ENCODE results near the gene S100A16. TPM values are rescaled to one million over a fixed set of nuclear protein-coding genes. Genes with fewer than 3 reads are reported as not detected.

The S100A16 gene
- total and polyA plus RNA-seq, 9 of the 15 experiments (the other 6 are each of a cell fraction or from before 2014, with no cell fraction given): 1.6 to 6.9 (median 4.3) TPM

DNA sequence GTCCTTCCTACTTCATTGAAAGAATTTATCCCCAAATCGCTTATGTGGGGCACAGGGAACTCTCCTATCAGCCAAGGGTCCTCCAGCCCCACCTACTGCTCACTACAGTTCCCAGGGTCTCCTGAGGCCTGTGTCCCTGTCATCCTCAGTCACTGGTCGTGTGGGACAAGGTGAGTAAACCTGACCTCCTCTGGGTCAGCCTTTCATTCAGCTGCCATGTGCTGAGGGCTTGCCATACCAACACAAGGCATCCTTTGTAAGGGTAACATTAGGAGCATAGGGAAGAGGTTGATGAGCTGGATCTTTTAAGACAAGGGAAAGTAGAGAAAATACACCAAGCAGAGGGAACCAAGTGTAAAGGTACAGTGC lies 34.4 kb upstream of the S100A16 start:
- no peak overlapping the region for H3K9ac ChIP-seq (ENCODE audit: insufficient read depth in 1 of 2, low read depth in 2 of 2, low read length in 2 of 2)
- WGBS (ENCODE audit: insufficient coverage, low coverage, missing lambda C conversion rate): 31% methylated on average over 2 of the region's 2 CpGs
- no peak overlapping the region for H3K4me3 ChIP-seq
- peaks cover 49% of the 10 kb centered on the region for H3K36me3 ChIP-seq (ENCODE audit: control insufficient read depth, insufficient read depth, low read length)
- in situ Hi-C loops (cut with MboI) (no loop called here), intact Hi-C loops (cut with micrococcal nuclease) (no loop called here)
- H2AFZ ChIP-seq (ENCODE audit: low read depth, low read length): no peak overlapping the region
- no peaks in the 10 kb centered on the region for H3K9me3 ChIP-seq (replicated peaks; ENCODE audit: control insufficient read depth, insufficient read depth, low read depth, low read length)
- H3K79me2 ChIP-seq (ENCODE audit: control insufficient read depth, insufficient read depth, low read length): no peaks in the 10 kb centered on the region
- H4K20me1 ChIP-seq (replicated peaks; ENCODE audit: control insufficient read depth, insufficient read depth, low read length): no peaks in the 10 kb centered on the region
- POLR2A ChIA-PET: interaction anchor here (0.8 to 14.7 kb wide), 7 partner anchors 8 to 19 kb away, joined by 3 to 205 read pairs (median 5); partner anchors contain the start of genes CHTOP, S100A1, S100A13 and SNAPIN
- CTCF ChIA-PET (ENCODE audit: low intra/inter-chr PET ratio): no interaction called here
- peaks cover 14% of the 10 kb centered on the region in 2 experiments for H3K4me1 ChIP-seq (replicated peaks in 1 of 2; ENCODE audit: control insufficient read depth in 2 of 2, insufficient read depth in 2 of 2, low read length in 2 of 2)
- BruUV-seq (replicated peaks): no TSS peak
- no peaks in the 10 kb centered on the region for H3K27me3 ChIP-seq (ENCODE audit: control insufficient read depth in 2 of 2, insufficient read depth in 2 of 2, low read length in 2 of 2)
- no peaks in the 10 kb centered on the region for H3K9me1 ChIP-seq (ENCODE audit: control insufficient read depth, insufficient read depth, low read length)
- FAIRE-seq (peak; percentile 11), DNase-seq (ENCODE audit: extremely low read depth in 1 of 4, low spot score in 3 of 4) (no peak), ATAC-seq (peak; percentile 49)
- no peak overlapping the region for H3K4me2 ChIP-seq (ENCODE audit: insufficient read depth, low read length)
- H3K27ac ChIP-seq (ENCODE audit: extremely low read depth, low read depth, low read length): no peak overlapping the region
- TF ChIP-seq ILF3 (IDR thresholded peaks at IDR 0.05; ENCODE audit: borderline replicate concordance) (0 out of 2 replicates have a peak, but pooled peaks have one; percentile 18), SETDB1 (IDR thresholded peaks at IDR 0.05; ENCODE audit: low read length) (no peak), ZBTB1 (CRISPR knock-in tag; IDR thresholded peaks at IDR 0.05; ENCODE audit: borderline replicate concordance, low read depth) (no peak), NFIC (IDR thresholded peaks at IDR 0.05) (0 out of 2 replicates have a peak, but pooled peaks have one; percentile 11), POLR2H (tag; IDR thresholded peaks at IDR 0.05; ENCODE audit: low read depth) (0 out of 2 replicates have a peak, but pooled peaks have one; percentile 12), ZNF3 (CRISPR knock-in tag; IDR thresholded peaks at IDR 0.05) (peak; percentile 29; the same call in 1 of the 2 replicates), POLR2A (conservative IDR thresholded peaks at IDR 0.05) (peak; percentile 82), GABPB1 (CRISPR knock-in tag; IDR thresholded peaks at IDR 0.05) (no peak), POLR2B (IDR thresholded peaks at IDR 0.05; ENCODE audit: low read depth, partially characterized antibody) (peak; percentile 87), EWSR1 (IDR thresholded peaks at IDR 0.05; ENCODE audit: borderline replicate concordance, low read depth, partially characterized antibody) (peak; percentile 11), POLR2AphosphoS2 (IDR thresholded peaks at IDR 0.05; ENCODE audit: low read length) (peak; percentile 86; the same call in 1 of the 2 replicates), MYNN (IDR thresholded peaks at IDR 0.05) (peak; percentile 75; the same call in 1 of the 2 replicates), MYNN (CRISPR knock-in tag; IDR thresholded peaks at IDR 0.05) (no peak)
- TF ChIP-seq, protein P1, sequence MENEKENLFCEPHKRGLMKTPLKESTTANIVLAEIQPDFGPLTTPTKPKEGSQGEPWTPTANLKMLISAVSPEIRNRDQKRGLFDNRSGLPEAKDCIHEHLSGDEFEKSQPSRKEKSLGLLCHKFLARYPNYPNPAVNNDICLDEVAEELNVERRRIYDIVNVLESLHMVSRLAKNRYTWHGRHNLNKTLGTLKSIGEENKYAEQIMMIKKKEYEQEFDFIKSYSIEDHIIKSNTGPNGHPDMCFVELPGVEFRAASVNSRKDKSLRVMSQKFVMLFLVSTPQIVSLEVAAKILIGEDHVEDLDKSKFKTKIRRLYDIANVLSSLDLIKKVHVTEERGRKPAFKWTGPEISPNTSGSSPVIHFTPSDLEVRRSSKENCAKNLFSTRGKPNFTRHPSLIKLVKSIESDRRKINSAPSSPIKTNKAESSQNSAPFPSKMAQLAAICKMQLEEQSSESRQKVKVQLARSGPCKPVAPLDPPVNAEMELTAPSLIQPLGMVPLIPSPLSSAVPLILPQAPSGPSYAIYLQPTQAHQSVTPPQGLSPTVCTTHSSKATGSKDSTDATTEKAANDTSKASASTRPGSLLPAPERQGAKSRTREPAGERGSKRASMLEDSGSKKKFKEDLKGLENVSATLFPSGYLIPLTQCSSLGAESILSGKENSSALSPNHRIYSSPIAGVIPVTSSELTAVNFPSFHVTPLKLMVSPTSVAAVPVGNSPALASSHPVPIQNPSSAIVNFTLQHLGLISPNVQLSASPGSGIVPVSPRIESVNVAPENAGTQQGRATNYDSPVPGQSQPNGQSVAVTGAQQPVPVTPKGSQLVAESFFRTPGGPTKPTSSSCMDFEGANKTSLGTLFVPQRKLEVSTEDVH (IDR thresholded peaks at IDR 0.05; ENCODE audit: low read depth, partially characterized antibody): peak; percentile 68
- TF ChIP-seq, protein P2, sequence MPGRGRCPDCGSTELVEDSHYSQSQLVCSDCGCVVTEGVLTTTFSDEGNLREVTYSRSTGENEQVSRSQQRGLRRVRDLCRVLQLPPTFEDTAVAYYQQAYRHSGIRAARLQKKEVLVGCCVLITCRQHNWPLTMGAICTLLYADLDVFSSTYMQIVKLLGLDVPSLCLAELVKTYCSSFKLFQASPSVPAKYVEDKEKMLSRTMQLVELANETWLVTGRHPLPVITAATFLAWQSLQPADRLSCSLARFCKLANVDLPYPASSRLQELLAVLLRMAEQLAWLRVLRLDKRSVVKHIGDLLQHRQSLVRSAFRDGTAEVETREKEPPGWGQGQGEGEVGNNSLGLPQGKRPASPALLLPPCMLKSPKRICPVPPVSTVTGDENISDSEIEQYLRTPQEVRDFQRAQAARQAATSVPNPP (IDR thresholded peaks at IDR 0.05; ENCODE audit: borderline replicate concordance, insufficient read depth, insufficient read length): no peak
- TF ChIP-seq, protein P3, sequence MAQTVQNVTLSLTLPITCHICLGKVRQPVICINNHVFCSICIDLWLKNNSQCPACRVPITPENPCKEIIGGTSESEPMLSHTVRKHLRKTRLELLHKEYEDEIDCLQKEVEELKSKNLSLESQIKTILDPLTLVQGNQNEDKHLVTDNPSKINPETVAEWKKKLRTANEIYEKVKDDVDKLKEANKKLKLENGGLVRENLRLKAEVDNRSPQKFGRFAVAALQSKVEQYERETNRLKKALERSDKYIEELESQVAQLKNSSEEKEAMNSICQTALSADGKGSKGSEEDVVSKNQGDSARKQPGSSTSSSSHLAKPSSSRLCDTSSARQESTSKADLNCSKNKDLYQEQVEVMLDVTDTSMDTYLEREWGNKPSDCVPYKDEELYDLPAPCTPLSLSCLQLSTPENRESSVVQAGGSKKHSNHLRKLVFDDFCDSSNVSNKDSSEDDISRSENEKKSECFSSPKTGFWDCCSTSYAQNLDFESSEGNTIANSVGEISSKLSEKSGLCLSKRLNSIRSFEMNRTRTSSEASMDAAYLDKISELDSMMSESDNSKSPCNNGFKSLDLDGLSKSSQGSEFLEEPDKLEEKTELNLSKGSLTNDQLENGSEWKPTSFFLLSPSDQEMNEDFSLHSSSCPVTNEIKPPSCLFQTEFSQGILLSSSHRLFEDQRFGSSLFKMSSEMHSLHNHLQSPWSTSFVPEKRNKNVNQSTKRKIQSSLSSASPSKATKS (CRISPR knock-in tag; IDR thresholded peaks at IDR 0.05): no peak
- TF ChIP-seq, protein P4, sequence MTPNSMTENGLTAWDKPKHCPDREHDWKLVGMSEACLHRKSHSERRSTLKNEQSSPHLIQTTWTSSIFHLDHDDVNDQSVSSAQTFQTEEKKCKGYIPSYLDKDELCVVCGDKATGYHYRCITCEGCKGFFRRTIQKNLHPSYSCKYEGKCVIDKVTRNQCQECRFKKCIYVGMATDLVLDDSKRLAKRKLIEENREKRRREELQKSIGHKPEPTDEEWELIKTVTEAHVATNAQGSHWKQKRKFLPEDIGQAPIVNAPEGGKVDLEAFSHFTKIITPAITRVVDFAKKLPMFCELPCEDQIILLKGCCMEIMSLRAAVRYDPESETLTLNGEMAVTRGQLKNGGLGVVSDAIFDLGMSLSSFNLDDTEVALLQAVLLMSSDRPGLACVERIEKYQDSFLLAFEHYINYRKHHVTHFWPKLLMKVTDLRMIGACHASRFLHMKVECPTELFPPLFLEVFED (CRISPR knock-in tag; conservative IDR thresholded peaks at IDR 0.05): 0 out of 2 replicates have a peak, but pooled peaks have one; percentile 57

Data from K562 (cell line).